HG03565 (cell line): ENCODE measurements around the gene SOD2.
"Not testable (repeated sequence)": the region's sequence is repeated elsewhere in the genome, so short reads cannot be mapped to it uniquely, and the experiment has no call there.

ENCODE experiments used
- ATAC-seq: cut with Tn5 transposase; IDR thresholded peaks from one replicate; pipeline ENCODE4 v1.9.1; 2021; ENCODE audit warnings: mild to moderate bottlenecking, moderate library complexity; ENCODE audit not compliant: unreplicated experiment

The SOD2 gene

GRCh38 chr6:159684013-159684304 lies 9.1 kb downstream of the SOD2 start:
- no peak for ATAC-seq

- ATAC-seq = no peak
Measured at GRCh38 chr6:159682810-159683209, 10.2 kb downstream of the SOD2 start.

GRCh38 chr6:159682295-159682694 lies 10.7 kb downstream of the SOD2 start:
- ATAC-seq = no peak

GRCh38 chr6:159681191-159681880 lies 11.7 kb downstream of the SOD2 start:
- ATAC-seq = no peak

GRCh38 chr6:159680104-159680503 lies 12.9 kb downstream of the SOD2 start:
- ATAC-seq = no peak

GRCh38 chr6:159679091-159680077 lies 13.7 kb downstream of the SOD2 start:
- no peak for ATAC-seq

GRCh38 chr6:159678574-159678973 lies 14.5 kb downstream of the SOD2 start:
- ATAC-seq = no peak

GRCh38 chr6:159677506-159678165 lies 15.4 kb downstream of the SOD2 start:
- ATAC-seq = no peak

- ATAC-seq = no peak
Measured at GRCh38 chr6:159676890-159677505, 16.0 kb downstream of the SOD2 start.

- ATAC-seq = not testable (repeated sequence)
Measured at GRCh38 chr6:159676236-159676635, 16.8 kb downstream of the SOD2 start.

- ATAC-seq = no peak
Measured at GRCh38 chr6:159665868-159666635, 27.0 kb downstream of the SOD2 start.

GRCh38 chr6:159663368-159663889 lies 29.6 kb downstream of the SOD2 start:
- not testable (repeated sequence) for ATAC-seq

GRCh38 chr6:159661977-159662376 lies 31.1 kb downstream of the SOD2 start:
- not testable (repeated sequence) for ATAC-seq

- ATAC-seq = no peak
Measured at GRCh38 chr6:159655409-159655988, 37.5 kb downstream of the SOD2 start.

GRCh38 chr6:159654483-159655098 lies 38.5 kb downstream of the SOD2 start:
- ATAC-seq = no peak

- ATAC-seq = no peak
Measured at GRCh38 chr6:159650314-159650713, 42.7 kb downstream of the SOD2 start.

- ATAC-seq = no peak
Measured at GRCh38 chr6:159649441-159649840, 43.6 kb downstream of the SOD2 start.

GRCh38 chr6:159646733-159647132 lies 46.3 kb downstream of the SOD2 start:
- ATAC-seq = peak; percentile 93

- ATAC-seq = no peak
Measured at GRCh38 chr6:159646116-159646515, 46.9 kb downstream of the SOD2 start.
